Activated T-cell treated with anti-CD3 and anti-CD28 coated beads, Interleukin-2, amount 50 U/mL, for 48 hours (primary cell): ENCODE data around the gene C21orf58.
A peak's percentile ranks its signal among the peaks of the same experiment; 100 is the strongest.

Source experiments
- DNase-seq, 2 experiments: peaks; one replicate each; pipeline ENCODE4 v3.0.0-alpha.2; 2020

The C21orf58 gene

DNA sequence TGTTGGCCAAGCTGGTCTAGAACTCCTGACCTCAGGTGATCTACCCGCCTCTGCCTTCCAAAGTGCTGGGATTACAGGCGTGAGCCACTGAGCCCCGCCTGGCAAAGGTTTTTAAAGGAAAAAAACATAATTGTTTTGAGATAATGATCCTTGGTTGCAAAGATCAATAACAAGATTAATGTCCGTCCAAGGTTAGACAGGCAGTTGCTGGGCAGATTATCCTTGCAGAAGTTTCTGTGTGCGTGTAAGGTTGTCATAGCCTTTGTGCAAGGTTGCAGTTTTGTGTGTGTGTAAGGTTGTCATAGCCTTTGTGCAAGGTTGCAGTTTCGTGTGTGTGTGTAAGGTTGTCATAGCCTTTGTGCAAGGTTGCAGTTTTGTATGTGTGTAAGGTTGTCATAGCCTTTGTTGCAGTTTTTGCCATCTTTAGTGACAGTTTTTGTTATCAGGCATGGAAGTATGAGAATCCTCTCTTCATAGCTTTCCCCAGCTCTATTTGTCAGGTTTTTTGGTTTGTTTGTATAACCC lies 34.0 kb downstream of the C21orf58 start:
- DNase-seq = no peak

- no peak for DNase-seq
These were observed 36.1 kb downstream of the C21orf58 start for GRCh38 chr21:46287541-46287940.

- no peak for DNase-seq
These were observed 37.0 kb downstream of the C21orf58 start for GRCh38 chr21:46286648-46287002.

DNA sequence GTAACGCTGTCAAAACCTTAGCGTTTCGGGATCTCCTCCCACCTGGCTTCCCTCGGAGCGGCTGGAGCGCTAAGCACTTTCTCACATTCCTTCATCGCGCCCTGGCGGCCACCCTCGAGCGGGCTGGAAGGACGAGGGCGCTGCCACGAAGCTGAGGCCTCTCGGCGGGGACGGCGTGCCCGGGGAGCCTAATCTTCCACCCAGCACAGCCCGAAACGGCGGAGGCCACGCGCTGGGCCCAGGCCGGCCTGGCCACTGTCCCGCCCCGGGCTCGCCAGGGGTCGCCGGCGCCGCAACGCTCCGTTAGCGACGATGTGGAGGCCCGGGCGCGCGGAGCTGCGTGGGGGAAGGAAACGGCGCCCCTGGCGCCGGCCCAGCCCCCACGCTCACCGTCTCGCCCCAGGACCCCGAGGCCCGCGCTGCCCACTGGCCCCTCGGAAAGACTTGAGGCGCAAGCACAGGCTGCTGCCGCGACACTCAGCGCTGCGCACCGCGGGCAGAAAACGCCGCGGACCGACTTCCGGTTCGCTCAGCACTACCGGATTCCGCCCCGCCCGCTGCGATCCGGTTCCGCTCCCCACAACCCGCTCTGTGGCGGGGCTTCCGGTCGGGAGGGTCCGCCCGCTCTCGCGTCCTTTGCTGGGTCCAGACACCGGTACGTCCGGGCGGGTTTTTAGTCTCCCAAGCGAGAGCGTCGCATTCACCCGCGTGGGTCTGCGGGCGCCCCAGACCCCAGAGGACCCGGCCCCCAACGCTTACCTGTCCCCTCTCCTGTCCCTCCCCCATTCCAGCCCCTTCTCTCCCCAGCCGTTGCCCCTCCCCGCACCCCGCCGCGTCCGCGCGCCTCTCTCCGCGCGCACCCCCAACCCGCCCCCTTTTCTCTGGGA lies 37.7 kb downstream of the C21orf58 start, which contains the start of gene YBEY:
Gene YBEY (plus strand): TSS at position 582 of the 887 bp plus-strand sequence. CDS start 572 bp downstream, outside the sequence.
- DNase-seq = peak; percentile 89 to 93

- no peak for DNase-seq
These were observed 38.4 kb downstream of the C21orf58 start, which contains the start of gene MCM3AP for GRCh38 chr21:46285206-46285661. Gene MCM3AP, minus strand, starts transcription at chr21:46285611. Its CDS starts 325 bp downstream, at chr21:46285286.

- no peak for DNase-seq
These were observed 38.9 kb downstream of the C21orf58 start for GRCh38 chr21:46284733-46285132.

DNA sequence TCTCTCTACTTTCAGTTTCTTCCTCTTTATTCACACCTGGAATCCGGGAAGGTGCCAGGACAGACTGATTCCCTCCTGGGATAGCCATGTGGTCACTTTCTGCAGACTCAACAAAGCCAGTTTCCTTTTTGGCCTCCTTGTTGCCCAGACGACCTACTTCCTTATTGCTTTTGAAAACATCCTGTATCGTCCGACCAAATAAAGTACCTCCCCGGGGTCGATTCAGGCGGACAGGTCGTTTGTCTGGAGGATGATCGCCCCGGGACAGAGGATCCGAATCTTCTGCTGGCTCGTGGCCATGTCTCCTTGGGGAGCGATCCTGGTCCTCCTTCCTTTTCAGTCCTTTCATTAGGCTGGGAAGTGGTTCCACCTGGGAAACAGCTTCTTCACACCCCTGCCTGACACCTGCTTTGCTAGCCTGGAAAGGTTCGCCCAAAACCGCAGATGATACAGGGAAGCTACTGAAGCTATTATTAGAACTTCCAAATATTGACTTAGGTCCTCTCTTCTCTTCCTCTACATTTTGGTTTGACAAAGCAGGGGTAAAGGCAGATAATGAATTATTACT lies 39.5 kb downstream of the C21orf58 start:
- DNase-seq = no peak

- DNase-seq = no peak
These were observed 48.8 kb downstream of the C21orf58 start for GRCh38 chr21:46274797-46275390.

- no peak for DNase-seq
These were observed 50.3 kb downstream of the C21orf58 start for GRCh38 chr21:46273341-46273740.

- DNase-seq = no peak
These were observed 54.2 kb downstream of the C21orf58 start for GRCh38 chr21:46269466-46269865.

DNA sequence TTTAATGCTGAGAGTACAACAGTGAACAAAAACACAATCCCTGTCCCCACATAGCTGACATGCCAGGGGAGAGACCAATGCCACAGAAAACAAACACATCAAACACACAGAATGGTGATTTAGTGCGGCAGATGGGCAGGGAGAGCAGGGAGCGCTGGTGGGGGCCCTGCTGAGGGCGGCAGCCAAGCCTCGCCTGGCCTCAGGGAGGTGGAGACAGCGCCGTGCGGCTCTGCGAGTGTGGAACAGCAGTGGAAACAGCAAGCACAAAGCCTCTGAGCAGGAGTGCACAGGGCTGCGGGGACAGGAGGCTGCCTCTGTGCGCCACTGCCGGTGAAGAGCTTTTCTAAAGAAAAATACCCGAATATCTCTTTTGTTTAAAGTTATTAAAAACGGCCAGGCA lies 55.3 kb downstream of the C21orf58 start:
- DNase-seq = no peak

DNA sequence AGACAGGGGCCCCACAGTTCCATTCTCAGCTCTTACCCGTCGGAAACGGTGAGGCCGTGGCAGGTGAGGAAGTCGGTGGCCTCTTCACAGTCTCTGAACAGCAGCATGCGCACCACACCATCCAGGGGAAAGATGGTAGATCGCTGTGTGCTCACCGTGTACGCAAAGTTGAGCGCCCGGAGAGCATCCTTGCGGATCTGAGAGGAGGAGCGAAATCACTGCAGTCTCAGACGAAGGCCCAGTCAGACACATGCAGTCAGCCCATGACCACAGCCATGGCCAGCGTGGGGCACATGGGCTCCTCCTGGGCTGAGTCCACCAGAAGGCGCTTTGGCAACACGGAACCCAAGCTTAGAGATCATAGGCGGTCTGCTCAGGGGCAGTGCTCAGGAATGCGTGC lies 56.7 kb downstream of the C21orf58 start:
- no peak for DNase-seq

GRCh38 chr21:46265736-46266525 lies 57.7 kb downstream of the C21orf58 start:
- no peak for DNase-seq

- DNase-seq = peak; percentile 28 to 34
These were observed 59.0 kb downstream of the C21orf58 start for GRCh38 chr21:46264690-46265144.

GRCh38 chr21:46264046-46264689 lies 59.5 kb downstream of the C21orf58 start:
- DNase-seq = no peak

GRCh38 chr21:46256501-46256994 lies 67.1 kb downstream of the C21orf58 start:
- DNase-seq = no peak

- DNase-seq = no peak
These were observed 67.8 kb downstream of the C21orf58 start for GRCh38 chr21:46255758-46256337.

GRCh38 chr21:46255166-46255565 lies 68.5 kb downstream of the C21orf58 start:
- no peak for DNase-seq

DNA sequence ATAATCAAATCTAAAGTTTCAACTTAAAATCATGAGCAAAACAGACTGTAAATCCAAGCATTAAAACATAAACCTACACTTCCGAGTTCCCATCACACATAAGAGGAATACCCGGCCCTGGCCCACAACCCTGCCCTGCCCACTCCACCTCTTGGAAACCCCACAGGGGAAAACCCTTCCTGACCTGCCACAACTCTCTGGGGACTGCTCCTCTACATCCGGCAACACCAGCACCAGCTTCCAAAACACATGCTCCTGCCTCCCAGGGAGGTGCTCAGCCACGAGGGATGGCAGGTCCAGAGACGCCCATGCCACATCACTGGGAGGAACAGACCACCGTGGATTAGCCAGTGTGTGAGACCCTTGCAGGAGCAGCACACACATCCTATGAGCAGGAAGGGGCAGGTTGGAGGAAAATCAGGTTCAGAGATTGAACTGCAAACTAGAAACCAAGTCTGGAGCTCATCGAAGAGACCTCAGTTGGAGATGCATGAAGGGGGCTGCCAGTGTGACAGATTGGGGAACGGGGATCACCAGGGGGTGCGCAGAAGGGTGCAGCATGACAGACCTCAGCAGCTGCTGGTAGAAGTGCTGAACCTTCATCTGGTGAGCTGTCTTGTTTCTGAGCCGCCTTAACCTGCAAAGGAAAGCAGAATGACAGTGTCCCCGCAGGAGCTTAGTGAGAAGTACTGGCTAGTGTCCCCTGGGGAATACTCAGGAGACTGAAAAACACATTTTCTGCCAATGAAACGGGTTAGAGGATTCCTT lies 69.3 kb downstream of the C21orf58 start:
- DNase-seq = no peak

DNA sequence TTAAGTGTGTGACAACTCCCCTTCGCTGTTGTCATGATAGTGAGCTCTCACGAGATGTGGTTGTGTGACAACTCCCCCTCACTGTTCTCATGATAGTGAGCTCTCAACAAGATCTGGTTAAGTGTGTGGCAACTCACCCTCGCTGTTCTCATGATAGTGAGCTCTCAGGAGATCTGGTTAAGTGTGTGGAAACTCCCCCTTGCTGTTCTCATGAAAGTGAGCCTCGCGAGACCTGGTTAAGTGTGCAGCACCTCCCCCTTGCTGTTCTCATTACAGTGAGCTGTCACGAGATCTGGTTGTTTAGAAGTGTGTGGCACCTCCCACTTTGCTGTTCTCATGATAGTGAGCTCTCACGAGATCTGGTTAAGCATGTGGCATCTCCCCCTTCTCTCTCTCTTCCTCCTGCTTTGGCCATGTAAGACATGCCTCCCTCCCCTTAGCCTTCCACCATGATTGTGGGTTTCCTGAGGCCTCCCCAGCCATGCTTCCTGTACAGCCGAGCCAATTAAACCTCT lies 70.0 kb downstream of the C21orf58 start:
- peak; percentile 57 to 63 for DNase-seq
